NCI-H187 treated with DMSO at 0.1 percent for 48 hours (cell line): ENCODE results near the gene FETUB.
"Not testable (repeated sequence)": the region's sequence is repeated elsewhere in the genome, so short reads cannot be mapped to it uniquely, and the experiment has no call there.

Experiments
- DNase-seq: peaks from one replicate; lab custom pipeline; 2025; lab: John Stamatoyannopoulos, UW

The FETUB gene

DNA sequence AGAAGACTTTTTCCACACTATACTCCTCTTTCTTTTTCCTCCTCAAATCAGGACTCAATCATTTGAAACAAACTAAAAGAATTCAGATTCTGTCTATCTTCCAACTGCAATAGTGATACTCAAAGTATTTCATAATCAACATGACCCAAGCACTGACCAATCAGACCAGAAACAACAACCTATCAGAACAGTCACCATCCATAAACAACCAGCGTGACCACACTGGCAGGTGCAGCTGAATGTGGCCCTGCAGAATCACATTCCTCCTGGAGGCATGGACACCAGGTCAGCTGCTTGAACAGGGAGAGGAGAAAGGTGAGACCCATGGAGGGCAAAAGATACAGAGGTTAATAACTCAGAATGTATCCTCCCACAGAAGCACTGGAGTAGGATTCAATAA lies 39.0 kb downstream of the FETUB start:
- no peak for DNase-seq

DNA sequence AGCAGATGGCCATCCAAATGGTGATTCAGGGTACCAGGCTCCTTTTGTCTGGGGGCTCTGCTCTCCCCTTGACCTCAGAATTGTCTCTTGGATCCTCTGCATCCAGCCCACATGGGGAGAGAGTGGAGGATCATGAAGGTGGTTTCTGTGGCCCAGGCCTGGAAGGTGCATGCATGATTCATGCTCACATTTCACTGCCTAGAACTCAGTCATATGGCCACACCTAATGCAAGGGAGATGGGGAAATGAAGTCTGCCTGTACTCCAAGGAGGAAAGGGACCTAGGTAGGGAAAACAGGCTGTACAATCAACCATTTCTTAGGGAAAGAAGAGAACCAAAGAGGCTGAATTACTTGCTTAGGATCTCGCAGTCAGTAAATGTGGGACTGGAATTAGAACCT lies 40.7 kb downstream of the FETUB start:
- no peak for DNase-seq

GRCh38 chr3:186682812-186683211 lies 42.6 kb downstream of the FETUB start:
- DNase-seq = no peak

- no peak for DNase-seq
Measured at GRCh38 chr3:186683979-186684378, 43.8 kb downstream of the FETUB start.

DNA sequence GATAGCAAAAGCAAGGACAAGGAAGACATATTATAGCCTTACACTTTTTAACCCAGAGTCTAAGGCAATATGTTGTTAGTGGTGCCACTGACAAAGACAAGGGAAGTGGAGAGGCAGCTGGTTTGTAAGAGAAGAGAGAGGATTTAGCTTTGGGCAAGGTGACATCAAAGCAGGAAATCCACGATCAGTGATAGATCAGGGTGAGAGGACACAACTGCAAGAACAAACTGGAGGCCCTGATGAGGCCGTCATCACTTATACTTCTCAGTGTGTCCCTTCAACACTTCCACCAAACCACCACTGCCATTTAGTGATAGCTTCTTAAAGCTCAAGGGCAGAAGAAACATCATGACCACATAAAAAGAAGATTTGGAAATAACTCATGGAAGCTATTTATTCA lies 46.3 kb downstream of the FETUB start:
- DNase-seq = not testable (repeated sequence)

GRCh38 chr3:186687120-186687651 lies 47.0 kb downstream of the FETUB start:
- no peak for DNase-seq

DNA sequence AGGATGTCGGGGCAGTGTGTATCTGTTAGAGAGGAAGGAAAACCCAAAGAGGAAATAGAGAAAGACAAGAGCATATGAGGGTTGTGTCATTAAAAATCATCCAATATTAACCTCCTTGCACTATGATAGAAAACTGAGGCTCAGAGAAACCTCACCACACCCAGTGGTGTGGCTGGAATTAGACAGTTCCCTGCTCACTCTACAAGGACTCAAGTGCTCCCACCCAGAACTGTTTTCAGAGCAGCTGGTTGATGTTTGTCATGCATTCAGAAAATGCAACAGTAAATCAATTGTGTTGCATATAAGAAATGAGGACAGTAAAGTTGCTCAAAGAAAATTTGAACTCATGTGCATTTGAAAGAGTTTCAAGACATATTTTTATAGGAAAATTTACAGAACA lies 50.1 kb downstream of the FETUB start:
- not testable (repeated sequence) for DNase-seq

- no peak for DNase-seq
Measured at GRCh38 chr3:186691676-186692075, 51.5 kb downstream of the FETUB start.

DNA sequence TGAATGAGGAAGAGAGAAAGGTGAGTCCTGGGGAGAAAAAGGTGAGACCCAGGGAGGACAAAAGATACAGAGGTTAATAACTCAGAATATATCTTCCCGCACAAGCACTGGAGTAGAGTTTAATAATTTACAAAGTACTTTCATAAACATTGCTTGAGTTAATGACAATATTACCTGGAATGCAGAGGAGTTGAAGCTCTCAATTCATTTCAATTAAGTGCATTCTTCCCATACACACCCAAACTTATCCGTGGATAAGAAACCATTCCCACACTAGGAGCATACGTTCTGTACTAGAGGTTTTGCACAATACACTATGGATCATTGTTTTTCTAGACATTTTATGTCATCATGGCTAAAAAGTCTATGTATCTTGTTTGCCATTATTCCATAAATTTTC lies 53.6 kb downstream of the FETUB start:
- no peak for DNase-seq

DNA sequence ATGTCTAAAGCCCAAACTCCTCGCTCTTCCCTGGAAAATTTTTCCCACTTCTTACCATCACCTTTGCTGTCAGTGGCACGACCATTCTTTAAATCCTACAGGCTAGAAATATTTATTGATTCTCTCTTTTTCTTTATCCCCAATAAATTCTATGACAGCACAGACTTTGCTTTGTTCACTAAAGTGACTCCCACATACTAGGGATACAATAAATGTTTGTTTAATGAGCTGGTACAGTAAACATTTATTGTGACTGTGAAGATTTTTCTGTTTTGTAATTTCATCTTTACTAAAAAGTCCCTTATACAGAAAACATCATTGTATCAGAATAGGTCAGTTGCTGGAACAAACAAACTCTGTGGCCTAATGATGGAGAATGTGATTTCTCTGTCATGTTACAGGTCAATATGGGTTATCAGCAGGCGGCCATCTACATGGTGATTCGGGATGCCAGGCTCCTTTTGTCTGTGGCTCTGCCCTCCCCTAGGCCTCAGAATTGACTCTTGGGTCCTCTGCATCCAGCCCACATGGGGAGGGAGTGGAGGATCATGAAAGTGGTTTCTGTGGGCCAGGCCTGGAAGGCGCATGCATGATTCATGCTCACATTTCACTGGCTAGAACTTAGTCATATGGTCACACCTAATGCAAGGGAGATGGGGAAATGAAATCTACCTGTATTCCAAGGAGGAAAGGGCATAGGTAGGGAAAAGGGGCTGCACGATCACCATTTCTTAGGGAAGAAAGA lies 54.3 kb downstream of the FETUB start:
- DNase-seq = no peak

DNA sequence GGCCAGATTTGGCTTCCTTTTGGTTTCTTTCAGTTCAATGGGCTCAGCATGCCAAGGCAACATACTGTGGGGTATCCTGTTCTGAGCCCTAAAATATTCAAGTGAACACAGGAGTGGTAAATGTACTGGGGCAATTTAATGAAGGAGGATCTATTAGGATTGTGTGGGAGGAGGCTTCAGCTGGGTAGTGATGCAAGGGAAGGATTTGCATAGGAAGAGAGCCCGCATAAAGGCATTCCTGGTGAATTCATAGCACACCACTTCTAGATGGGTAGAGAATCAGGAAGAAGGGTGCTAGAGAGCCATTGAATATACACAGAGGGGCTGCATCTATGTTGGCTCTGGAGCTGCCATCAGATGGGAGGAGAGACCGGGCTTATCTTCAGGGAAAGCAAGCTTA lies 56.3 kb downstream of the FETUB start:
- no peak for DNase-seq

DNA sequence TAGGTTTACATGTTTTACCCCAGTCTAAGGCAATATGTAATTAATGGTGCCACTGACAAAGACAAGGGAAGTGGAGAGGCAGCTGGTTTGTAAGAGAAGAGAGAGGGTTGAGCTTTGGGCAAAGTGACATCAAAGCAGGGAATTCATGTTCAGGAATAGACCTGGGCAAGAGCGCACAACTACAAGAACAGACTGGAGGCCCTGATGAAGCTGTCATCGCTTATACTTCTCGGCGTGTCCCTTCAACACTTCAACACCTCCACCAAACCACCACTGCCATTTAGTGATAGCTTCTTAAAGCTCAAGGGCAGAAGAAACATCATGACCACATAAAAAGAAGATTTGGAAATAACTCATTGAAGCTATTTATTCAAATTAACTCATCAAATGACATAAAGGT lies 57.3 kb downstream of the FETUB start:
- no peak for DNase-seq

GRCh38 chr3:186700267-186700666 lies 60.1 kb downstream of the FETUB start:
- no peak for DNase-seq

DNA sequence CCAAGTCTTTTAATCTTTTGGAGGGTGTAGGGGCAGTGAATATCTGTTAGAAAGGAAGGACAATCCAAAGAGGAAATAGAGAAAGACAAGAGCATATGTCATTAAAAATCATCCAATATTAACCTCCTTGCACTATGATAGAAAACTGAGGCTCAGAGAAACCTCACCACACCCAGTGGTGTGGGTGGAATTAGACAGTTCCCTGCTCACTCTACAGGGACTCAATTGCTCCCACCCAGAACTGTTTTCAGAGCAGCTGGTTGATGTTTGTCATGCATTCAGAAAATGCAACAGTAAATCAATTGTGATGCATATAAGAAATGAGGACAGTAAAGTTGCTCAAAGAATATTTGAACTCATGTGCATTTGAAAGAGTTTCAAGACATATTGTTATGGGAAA lies 62.3 kb downstream of the FETUB start:
- not testable (repeated sequence) for DNase-seq
